ENCODE results near the gene MBP. TPM values are rescaled to one million over a fixed set of nuclear protein-coding genes. Genes with fewer than 3 reads are reported as not detected.

Gene MBP
- polyA plus RNA-seq, 4 donors: 19.6 to 25.1 (median 20.5) TPM

- DNase-seq (ENCODE audit: low read depth in 4 of 4, low spot score in 3 of 4): peak in 3 of 4 donors; percentile 50 to 63 (median 62)
These were observed 77.8 kb downstream of the MBP start for GRCh38 chr18:77054606-77055428.

DNA sequence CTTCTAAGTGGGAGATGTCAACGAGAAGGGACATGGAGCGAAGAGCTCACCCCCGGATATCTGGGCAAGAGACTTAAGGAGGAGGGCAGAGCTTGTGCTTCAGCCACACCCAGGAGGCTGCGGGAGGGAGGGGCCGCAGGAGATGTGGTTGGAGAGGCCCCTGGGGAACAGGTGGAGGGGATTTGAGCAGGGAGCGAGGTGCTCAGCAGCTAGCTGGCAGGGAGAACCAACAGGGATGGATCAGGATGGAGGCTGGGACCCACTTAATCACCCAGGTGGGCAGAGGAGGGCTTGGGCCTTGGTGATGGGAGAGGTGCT lies 78.3 kb downstream of the MBP start:
- DNase-seq (ENCODE audit: low read depth in 4 of 4, low spot score in 3 of 4): no peak

GRCh38 chr18:77053616-77054287 lies 78.8 kb downstream of the MBP start:
- DNase-seq (ENCODE audit: low read depth in 4 of 4, low spot score in 3 of 4): no peak

GRCh38 chr18:77052983-77053309 lies 79.6 kb downstream of the MBP start:
- DNase-seq (ENCODE audit: low read depth in 4 of 4, low spot score in 3 of 4): no peak

- no peak for DNase-seq (ENCODE audit: low read depth in 4 of 4, low spot score in 3 of 4)
These were observed 80.1 kb downstream of the MBP start for GRCh38 chr18:77052297-77052982.

GRCh38 chr18:77051581-77052296 lies 80.8 kb downstream of the MBP start:
- no peak for DNase-seq (ENCODE audit: low read depth in 4 of 4, low spot score in 3 of 4)

DNA sequence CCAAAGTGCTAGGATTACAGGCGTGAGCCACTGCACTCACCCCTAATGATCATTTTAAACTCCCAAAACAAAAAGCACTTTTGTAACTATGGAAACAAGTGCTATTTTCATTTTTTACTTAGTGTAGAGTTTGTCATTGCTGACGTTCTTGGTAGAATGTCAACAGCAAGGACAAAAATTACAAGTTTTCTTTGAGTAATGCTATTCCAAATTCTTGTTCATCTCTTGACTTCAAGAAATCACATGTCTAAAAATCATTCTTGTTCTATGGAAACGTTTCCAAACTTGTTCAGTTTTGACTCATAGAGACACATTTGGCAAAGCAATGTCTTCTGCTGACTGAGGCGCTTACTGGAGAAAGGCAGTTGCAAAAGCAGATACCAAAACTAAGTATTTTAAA lies 82.6 kb downstream of the MBP start:
- no peak for DNase-seq (ENCODE audit: low read depth in 4 of 4, low spot score in 3 of 4)

- no peak for DNase-seq (ENCODE audit: low read depth in 4 of 4, low spot score in 3 of 4)
These were observed 84.7 kb downstream of the MBP start for GRCh38 chr18:77047803-77048419.

- no peak for DNase-seq (ENCODE audit: low read depth in 4 of 4, low spot score in 3 of 4)
These were observed 85.6 kb downstream of the MBP start for GRCh38 chr18:77046994-77047393.

- DNase-seq (ENCODE audit: low read depth in 4 of 4, low spot score in 3 of 4): no peak
These were observed 86.2 kb downstream of the MBP start for GRCh38 chr18:77046409-77046808.

GRCh38 chr18:77045677-77046076 lies 86.9 kb downstream of the MBP start:
- DNase-seq (ENCODE audit: low read depth in 4 of 4, low spot score in 3 of 4): no peak

DNA sequence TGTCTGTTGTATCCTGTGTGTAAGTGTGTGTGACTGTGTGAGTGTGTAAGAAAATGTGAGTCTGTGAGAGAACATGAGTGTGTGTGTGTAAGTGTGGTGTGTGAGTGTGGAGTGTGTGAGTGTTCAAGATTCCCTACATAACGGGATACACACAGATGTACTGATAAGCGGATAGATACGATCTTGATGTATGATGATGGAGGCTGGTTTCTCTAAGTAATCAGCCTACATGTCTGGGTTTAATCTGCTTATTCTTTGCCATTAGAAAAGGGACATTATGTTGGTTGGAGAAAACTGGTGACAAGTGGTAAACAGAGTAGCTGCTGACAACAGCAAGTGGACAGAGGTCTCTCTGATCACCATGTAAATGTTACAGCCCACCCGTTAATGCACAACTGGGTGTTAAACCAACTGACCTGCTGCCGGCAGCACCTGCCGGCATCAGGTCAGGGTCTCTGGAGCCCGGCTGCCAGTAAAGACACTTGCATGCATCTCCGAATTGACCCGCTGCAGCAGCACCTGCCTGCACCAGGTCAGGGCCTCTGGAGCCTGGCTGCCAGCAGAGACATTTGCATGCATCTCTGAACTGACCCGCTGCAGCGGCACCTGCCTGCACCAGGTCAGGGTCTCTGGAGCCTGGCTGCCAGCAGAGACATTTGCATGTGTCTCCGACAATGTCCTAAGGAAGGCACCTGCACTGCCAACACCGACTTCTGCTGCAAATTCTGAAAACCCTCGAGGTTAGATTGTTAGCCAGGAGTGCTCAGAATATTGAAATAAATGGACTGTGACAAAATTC lies 87.5 kb downstream of the MBP start:
- DNase-seq (ENCODE audit: low read depth in 4 of 4, low spot score in 3 of 4): no peak

- no peak for DNase-seq (ENCODE audit: low read depth in 4 of 4, low spot score in 3 of 4)
These were observed 88.9 kb downstream of the MBP start for GRCh38 chr18:77043541-77044280.

DNA sequence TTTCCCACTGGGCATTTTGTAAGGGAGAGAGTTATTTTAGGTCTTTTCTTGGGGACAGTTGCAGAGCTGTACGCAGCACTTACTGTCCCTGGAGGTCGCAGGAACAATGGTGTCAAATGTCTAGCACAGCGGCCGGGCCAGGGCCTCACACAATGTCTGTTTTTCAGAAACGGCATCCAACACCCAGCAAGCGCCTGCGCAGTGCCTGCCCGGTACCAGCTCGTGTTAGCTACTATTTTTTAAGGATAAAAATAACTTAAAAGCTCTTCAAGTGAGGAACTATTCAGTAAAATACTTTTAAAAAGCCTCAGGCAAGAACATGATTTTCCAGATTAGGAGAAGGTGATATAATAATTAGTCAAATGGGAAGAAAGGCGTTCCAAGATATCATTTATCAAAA lies 90.0 kb downstream of the MBP start:
- no peak for DNase-seq (ENCODE audit: low read depth in 4 of 4, low spot score in 3 of 4)

DNA sequence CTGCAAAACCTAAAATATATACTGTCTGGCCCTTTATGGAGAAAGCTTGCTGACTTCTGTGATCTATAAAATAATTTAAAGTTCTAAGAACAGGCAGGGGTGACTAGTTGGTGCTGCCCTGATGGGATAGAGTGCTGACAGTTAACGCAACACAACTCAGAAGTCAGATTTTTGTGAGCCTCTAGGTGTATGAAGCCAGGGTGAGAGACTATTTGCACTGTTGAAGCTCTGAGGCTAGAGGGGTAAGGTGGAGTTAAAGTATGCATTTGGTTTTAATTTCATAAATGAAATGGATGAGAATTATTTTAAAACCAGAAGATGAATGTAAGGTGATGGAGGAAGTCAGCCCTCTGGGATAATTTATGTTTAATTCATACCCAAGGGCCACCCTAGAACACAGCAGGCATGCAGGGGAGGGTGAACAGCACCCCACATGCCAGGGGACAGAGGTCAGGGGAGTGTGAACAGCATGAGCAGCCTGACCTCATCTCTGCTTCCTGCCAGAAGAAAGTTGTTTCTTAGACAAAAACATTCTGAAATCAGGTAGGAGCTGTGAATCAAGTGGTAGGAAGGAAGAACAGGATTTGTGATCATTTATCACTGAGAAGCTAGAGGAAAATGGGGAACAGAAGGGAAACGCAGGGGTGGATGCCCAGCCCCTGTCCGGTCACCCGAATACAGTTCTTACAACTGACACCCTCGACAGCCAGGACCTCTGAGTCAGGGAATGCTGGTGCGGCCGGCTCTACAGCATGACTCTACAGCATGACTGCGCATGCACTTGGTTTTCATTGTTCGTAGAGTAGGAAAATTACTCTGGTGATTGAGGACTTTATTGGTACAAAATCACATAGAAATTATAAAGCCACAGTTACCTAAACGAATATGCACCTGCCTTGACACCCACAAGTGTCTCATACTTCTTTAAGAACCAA lies 93.1 kb downstream of the MBP start:
- DNase-seq (ENCODE audit: low read depth in 4 of 4, low spot score in 3 of 4): no peak

- no peak for DNase-seq (ENCODE audit: low read depth in 4 of 4, low spot score in 3 of 4)
These were observed 94.3 kb downstream of the MBP start for GRCh38 chr18:77038182-77038858.

- DNase-seq (ENCODE audit: low read depth in 4 of 4, low spot score in 3 of 4): no peak
These were observed 95.0 kb downstream of the MBP start for GRCh38 chr18:77037567-77037966.
